Rectal smooth muscle tissue (tissue), 1 donor: ENCODE results near the gene PIK3AP1.
"Not testable (repeated sequence)": the region's sequence is repeated elsewhere in the genome, so short reads cannot be mapped to it uniquely, and the experiment has no call there.

Experiments
- H3K27ac ChIP-seq: one replicate; pipeline ENCODE4 v1.7.0; 2013; ENCODE audit warnings: low read depth, low read length, inconsistent platforms
- H3K27me3 ChIP-seq: one replicate; pipeline ENCODE4 v1.7.0; 2013; ENCODE audit warnings: low read length; ENCODE audit not compliant: control insufficient read depth, insufficient read depth
- H3K36me3 ChIP-seq: one replicate; pipeline ENCODE4 v1.7.0; 2013; ENCODE audit warnings: low read length; ENCODE audit not compliant: control insufficient read depth, insufficient read depth
- H3K4me1 ChIP-seq: one replicate; pipeline ENCODE4 v1.7.0; 2013; ENCODE audit warnings: low read length; ENCODE audit not compliant: control insufficient read depth, insufficient read depth
- H3K4me3 ChIP-seq: one replicate; pipeline ENCODE4 v1.7.0; 2013; ENCODE audit warnings: low read length
- H3K9ac ChIP-seq: one replicate; pipeline ENCODE4 v1.7.0; 2013; ENCODE audit warnings: low read length

PIK3AP1 gene

GRCh38 chr10:96720422-96721206 lies at the start of gene PIK3AP1:
Gene PIK3AP1 (minus strand): TSS chr10:96720514. CDS start chr10:96720394, 120 bp downstream.
- H3K9ac ChIP-seq = peak within 1 kb of the TSS; percentile 8
- H3K27ac ChIP-seq = no peak within 1 kb of the TSS
- H3K4me3 ChIP-seq = peak within 1 kb of the TSS; percentile 65
- H3K36me3 ChIP-seq = no peaks in the 10 kb centered on the region
- peaks cover 2% of the 10 kb centered on the region for H3K27me3 ChIP-seq
- H3K4me1 ChIP-seq = peaks cover 3% of the 10 kb centered on the region

- Histone ChIP-seq H3K27me3 (no peaks in the 10 kb centered on the region), H3K4me3 (no peak overlapping the region), H3K9ac (no peak overlapping the region), H3K27ac (no peak overlapping the region), H3K4me1 (no peaks in the 10 kb centered on the region), H3K36me3 (no peaks in the 10 kb centered on the region)
Observed at GRCh38 chr10:96768136-96768535, 47.8 kb upstream of the PIK3AP1 start.

GRCh38 chr10:96767611-96768010 lies 47.3 kb upstream of the PIK3AP1 start:
- Histone ChIP-seq H3K9ac (no peak overlapping the region), H3K27me3 (no peaks in the 10 kb centered on the region), H3K27ac (no peak overlapping the region), H3K36me3 (no peaks in the 10 kb centered on the region), H3K4me3 (no peak overlapping the region), H3K4me1 (no peaks in the 10 kb centered on the region)

- Histone ChIP-seq H3K4me1 (no peaks in the 10 kb centered on the region), H3K27me3 (no peaks in the 10 kb centered on the region), H3K9ac (no peak overlapping the region), H3K27ac (no peak overlapping the region), H3K4me3 (no peak overlapping the region), H3K36me3 (no peaks in the 10 kb centered on the region)
Observed at GRCh38 chr10:96765406-96766240, 45.3 kb upstream of the PIK3AP1 start.

GRCh38 chr10:96764425-96765060 lies 44.2 kb upstream of the PIK3AP1 start:
- Histone ChIP-seq H3K27me3 (no peaks in the 10 kb centered on the region), H3K4me1 (no peaks in the 10 kb centered on the region), H3K4me3 (no peak overlapping the region), H3K9ac (no peak overlapping the region), H3K36me3 (no peaks in the 10 kb centered on the region), H3K27ac (no peak overlapping the region)

- H3K4me3 ChIP-seq = no peak overlapping the region
- H3K9ac ChIP-seq = no peak overlapping the region
- H3K27ac ChIP-seq = no peak overlapping the region
- H3K27me3 ChIP-seq = no peaks in the 10 kb centered on the region
- no peaks in the 10 kb centered on the region for H3K4me1 ChIP-seq
- no peaks in the 10 kb centered on the region for H3K36me3 ChIP-seq
Observed at GRCh38 chr10:96758423-96758822, 38.1 kb upstream of the PIK3AP1 start.

GRCh38 chr10:96756111-96756903 lies 36.0 kb upstream of the PIK3AP1 start:
- Histone ChIP-seq H3K36me3 (no peaks in the 10 kb centered on the region), H3K4me3 (no peak overlapping the region), H3K9ac (no peak overlapping the region), H3K4me1 (no peaks in the 10 kb centered on the region), H3K27me3 (no peaks in the 10 kb centered on the region), H3K27ac (no peak overlapping the region)

GRCh38 chr10:96753956-96754355 lies 33.6 kb upstream of the PIK3AP1 start:
- Histone ChIP-seq H3K4me3 (no peak overlapping the region), H3K27me3 (no peaks in the 10 kb centered on the region), H3K9ac (no peak overlapping the region), H3K27ac (no peak overlapping the region), H3K4me1 (no peaks in the 10 kb centered on the region), H3K36me3 (no peaks in the 10 kb centered on the region)

- no peak overlapping the region for H3K9ac ChIP-seq
Observed at GRCh38 chr10:96752375-96752774, 32.1 kb upstream of the PIK3AP1 start.

GRCh38 chr10:96750316-96750715 lies 30.0 kb upstream of the PIK3AP1 start:
- H3K9ac ChIP-seq, H3K4me3 ChIP-seq, H3K27ac ChIP-seq, H3K27me3 ChIP-seq, H3K4me1 ChIP-seq, H3K36me3 ChIP-seq: not testable (repeated sequence)

More at GRCh38 chr10:96752375-96752774, 32.1 kb upstream of the PIK3AP1 start:
- no peak overlapping the region for H3K4me3 ChIP-seq
- no peaks in the 10 kb centered on the region for H3K36me3 ChIP-seq
- H3K4me1 ChIP-seq = no peaks in the 10 kb centered on the region
- no peaks in the 10 kb centered on the region for H3K27me3 ChIP-seq
- no peak overlapping the region for H3K27ac ChIP-seq

- no peak overlapping the region for H3K9ac ChIP-seq
- H3K4me3 ChIP-seq = no peak overlapping the region
- no peaks in the 10 kb centered on the region for H3K4me1 ChIP-seq
- H3K27ac ChIP-seq = no peak overlapping the region
- no peaks in the 10 kb centered on the region for H3K27me3 ChIP-seq
- H3K36me3 ChIP-seq = no peaks in the 10 kb centered on the region
Observed at GRCh38 chr10:96747734-96748550, 27.6 kb upstream of the PIK3AP1 start.
